UCSD-AML1 (cell line): ENCODE measurements around the gene UBE2D2.
"Not testable (repeated sequence)": the region's sequence is repeated elsewhere in the genome, so short reads cannot be mapped to it uniquely, and the experiment has no call there.

Experiments used
- DNase-seq: peaks from one replicate; lab custom pipeline; 2025; ENCODE audit not compliant: unreplicated experiment; lab: John Stamatoyannopoulos, UW

Gene UBE2D2

DNA sequence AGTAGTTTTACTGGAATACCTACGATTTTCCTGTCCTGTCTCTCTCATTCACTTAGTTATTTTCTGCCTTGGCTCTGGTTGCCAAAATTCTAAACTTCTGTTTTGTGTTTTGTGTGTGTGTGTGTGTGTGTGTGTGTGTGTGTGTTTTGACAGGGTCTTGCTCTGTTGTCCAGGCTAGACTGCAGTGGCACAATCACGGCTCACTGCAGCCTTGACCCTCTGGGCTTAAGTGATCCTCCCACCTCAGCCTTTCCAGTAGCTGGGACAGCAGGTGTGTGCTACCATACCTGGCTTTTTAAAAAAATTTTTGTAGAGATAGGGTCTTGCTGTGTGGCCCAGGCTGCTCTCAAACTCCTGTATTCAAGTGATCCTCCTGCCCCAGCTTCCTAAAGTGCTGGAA, 17.2 kb downstream of the UBE2D2 start:
- no peak for DNase-seq

- DNase-seq = not testable (repeated sequence)
These were observed 21.0 kb downstream of the UBE2D2 start for GRCh38 chr5:139582181-139582580.

GRCh38 chr5:139584137-139584536, 23.0 kb downstream of the UBE2D2 start:
- no peak for DNase-seq

DNA sequence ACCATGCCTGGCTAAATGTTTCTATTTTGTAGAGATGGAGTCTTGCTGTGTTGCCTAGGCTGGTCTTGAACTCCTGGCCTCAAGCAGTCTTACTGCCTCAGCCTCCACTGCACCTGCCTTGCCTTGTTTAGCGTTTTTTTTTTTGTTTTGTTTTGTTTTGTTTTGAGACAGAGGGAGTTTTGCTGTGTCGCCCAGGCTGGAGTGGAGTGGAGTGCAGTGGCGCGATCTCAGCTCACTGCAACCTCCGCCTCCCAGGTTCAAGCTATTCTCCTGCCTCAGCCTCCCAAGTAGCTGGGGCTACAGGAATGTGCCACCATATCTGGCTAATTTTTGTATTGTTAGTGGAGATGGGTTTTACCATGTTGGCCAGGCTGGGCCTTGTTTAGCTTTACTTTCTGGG, 27.0 kb downstream of the UBE2D2 start:
- not testable (repeated sequence) for DNase-seq

DNA sequence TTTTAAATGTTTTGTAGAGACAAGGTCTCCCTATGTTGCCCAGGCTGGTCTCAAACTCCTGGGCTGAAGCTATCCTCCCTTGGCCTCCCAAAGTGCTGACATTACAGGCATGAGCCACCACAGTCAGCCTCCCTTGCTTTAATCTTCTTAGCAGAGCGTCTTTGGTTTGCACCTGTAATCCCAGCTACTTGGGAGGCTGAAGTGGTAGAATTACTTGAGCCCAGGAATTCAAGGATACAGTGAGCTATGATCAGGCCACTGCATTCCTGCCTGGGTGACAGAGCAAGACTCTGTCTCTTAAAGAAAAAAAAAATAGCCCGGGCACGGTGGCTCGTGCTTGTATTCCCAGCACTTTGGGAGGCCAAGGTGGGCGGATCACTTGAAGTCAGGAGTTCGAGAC, 27.8 kb downstream of the UBE2D2 start:
- DNase-seq = no peak

DNA sequence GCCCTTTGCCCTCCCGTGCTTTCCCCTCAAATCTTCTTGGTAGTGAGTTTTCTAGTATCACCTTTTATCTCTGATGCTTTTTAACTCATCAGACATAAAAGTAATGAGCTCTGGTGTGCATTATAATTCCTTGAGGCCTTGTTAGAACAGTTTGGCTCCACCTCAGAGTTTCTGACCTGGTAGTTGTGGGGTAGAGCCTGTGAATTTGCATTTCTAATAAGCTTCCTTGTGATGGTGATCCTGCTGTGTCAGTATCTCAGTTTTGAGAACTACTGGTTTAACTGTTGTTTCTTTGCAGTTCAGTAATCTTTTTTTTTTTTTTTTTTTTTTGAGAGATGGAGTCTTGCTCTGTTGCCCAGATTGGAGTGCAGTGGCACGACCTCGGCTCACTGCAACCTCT, 31.1 kb downstream of the UBE2D2 start:
- DNase-seq = no peak

DNA sequence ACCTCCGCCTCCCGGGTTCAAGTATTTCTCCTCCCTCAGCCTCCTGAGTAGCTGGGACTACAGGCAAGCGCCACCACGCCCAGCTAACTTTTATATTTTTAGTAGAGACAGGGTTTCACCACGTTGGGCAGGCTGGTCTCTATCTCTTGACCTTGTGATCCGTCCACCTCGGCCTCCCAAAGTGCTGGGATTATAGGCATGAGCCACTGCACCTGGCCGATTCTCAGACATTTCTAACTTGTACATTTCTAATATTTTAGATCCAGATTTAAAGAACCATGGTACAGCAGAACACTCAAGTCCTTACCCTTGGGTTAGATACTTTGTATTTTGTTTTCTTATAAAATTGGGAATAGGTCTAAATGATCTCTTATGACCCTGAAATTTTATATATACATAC, 31.9 kb downstream of the UBE2D2 start:
- not testable (repeated sequence) for DNase-seq

- no peak for DNase-seq
These were observed 32.7 kb downstream of the UBE2D2 start for GRCh38 chr5:139593716-139594319.

DNA sequence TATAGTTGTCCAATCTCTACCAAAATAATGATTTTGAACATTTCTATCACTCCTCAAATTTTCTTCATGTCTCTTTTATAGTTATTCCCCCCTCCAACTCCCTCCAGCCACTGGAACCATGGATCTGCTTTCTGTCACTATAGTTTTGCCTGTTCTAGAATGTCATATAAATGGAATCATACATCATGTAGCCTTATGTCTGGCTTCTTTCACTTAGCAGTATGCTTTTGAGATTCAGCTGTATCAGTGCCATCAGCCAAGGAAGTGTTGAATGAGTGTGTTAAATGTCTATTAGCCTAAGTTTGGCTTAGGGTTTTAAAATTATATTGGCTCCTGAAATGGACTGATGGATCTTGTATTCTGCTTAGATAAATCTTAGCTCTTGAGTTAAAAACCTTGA, 36.0 kb downstream of the UBE2D2 start:
- no peak for DNase-seq

GRCh38 chr5:139598601-139598965, 37.4 kb downstream of the UBE2D2 start:
- DNase-seq = not testable (repeated sequence)

DNA sequence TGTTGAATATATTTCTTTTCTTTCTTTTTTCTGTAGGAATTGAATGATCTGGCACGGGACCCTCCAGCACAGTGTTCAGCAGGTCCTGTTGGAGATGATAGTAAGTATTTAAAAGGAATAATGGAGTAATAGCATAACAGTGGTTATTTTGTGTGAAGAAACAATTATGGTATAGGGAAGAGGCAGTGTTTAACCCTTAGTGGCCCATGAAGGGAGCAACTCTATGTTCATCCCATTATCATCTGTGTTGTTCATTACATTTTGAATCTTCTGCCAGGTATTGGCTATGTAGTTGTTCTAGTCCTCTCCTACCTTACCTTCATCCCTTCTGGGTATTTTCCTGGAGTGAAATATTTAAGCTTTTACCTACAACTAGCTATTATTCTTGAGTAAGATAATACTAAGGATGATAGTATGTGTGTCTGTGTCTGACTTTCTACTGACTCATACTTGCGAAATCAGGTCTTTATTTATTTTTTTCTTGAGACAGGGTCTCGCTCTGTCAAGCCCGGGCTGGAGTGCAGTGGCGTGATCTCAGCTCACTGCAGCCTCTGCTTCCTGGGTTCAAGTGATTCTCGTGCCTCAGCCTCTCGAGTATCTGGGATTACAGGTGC, 39.3 kb downstream of the UBE2D2 start:
- DNase-seq = no peak

DNA sequence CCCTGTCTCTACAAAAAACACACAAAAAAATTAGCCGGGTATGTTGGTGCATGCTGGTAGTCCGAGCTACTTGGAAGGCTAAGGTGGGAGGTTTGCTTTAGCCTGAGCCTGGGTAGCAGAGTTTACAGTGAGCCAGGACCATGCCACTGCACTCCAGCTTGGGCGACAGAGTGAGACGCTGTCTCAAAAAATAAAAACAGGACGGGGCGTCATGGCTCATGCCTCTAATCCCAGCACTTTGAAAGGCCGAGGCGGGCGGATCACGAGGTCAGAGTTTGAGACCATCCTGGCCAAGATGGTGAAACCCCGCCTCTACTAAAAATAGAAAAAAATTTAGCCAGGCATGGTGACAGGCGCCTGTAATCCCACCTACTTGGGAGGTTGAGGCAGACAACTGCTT, 40.3 kb downstream of the UBE2D2 start:
- no peak for DNase-seq

- DNase-seq = not testable (repeated sequence)
These were observed 40.8 kb downstream of the UBE2D2 start for GRCh38 chr5:139601948-139602347.

DNA sequence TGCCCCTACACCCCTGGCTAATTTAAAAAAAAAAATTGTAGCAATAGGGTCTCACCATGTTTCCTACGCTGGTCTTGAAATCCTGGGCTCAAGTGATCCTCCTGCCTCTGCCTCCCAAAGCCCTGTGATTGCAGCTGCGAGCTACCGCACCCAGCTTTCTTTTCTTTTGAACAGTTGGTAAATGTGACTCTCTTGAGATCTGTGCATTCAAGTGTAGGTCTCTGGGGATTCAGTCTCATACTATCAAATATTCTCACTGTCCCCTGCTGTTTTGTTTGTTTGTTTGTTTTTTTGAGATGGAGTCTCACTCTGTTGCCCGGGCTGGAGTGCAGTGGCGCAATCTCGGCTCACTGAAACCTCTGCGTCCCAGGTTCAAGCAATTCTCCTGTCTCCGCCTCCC, 44.7 kb downstream of the UBE2D2 start:
- no peak for DNase-seq

GRCh38 chr5:139611703-139612584, 50.8 kb downstream of the UBE2D2 start:
- DNase-seq = no peak

DNA sequence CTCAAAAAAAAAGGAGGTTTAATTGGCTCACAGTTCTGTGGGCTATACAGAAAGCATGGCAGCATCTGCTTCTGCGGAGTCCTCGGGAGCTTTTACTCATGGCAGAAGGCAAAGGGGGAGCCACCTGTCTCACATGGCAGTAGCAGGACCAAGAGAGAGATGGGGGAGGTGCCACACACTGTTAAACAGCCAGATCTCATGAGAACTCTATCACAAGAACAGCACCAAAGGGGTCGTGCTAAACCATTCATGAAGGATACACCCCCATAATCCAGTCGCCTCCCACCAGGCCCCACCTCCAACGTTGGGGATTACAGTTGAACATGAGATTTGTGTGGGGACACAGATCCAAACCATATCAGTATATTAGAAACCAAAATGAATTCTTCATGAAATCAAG, 58.7 kb downstream of the UBE2D2 start:
- DNase-seq = no peak

- not testable (repeated sequence) for DNase-seq
These were observed 64.3 kb downstream of the UBE2D2 start for GRCh38 chr5:139625398-139625797.

DNA sequence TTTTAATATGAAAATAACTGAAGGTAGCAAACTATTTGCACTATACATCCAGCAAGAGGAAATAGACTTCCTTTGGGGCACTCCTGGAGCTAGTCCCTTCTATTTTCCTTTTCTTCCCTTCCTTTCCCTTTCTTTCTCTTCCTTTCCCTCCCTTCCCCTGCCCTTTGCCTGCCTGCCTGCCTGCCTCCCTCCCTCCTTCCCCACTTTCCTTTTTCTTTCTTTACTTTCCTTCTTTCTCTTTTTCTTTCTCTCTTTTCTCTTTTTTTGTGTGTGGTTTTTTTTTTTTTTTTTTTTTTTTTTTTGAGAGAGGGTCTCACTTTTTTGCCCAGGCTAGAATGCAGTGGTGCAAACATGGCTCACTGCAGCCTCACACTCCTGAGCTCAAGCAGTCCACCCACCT, 69.7 kb downstream of the UBE2D2 start:
- DNase-seq = no peak

- DNase-seq = no peak
These were observed 70.5 kb downstream of the UBE2D2 start for GRCh38 chr5:139631520-139632165.

DNA sequence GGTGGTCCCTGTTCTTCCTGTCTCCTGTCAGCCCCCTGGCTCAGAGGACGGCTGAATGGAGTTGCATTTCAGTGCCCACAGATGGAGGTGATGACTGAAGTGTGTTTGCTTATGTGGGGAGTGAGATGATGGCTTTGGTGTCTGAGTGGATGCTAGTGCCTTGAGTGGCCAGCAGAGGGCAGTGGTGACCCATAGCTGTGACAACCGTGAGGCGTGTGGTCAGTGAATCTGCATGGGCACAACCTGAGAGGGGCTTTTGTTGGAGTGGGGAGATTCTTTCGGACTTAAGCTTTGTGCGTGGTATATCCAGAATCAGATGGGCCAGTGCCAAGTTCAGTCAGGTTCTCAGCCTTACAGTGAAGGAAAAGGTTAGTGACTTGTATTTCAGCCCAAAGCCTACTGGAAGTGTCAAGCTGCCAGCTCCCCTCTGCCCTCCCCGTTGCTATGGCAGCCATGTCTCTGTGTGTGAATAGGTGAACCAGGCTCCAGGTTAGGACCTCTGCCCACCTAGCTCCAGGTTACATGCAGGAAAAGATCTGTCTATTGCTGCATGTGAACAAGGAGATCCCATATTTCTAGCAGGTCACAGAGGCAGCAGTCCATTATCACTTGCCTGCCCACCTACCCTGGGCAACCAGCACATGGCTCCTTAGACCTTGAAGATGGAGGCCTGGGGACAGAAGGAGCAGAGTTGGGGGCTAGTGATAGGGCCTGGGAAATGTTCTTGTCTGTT, 72.3 kb downstream of the UBE2D2 start:
- peak; percentile 67 for DNase-seq

- no peak for DNase-seq
These were observed 72.8 kb downstream of the UBE2D2 start for GRCh38 chr5:139634028-139634325.
